H9 (cell line): Measurements from ENCODE around the gene GPBAR1. TPM values are rescaled to one million over a fixed set of nuclear protein-coding genes. Genes with fewer than 3 reads are reported as not detected.
A peak's percentile ranks its signal among the peaks of the same experiment; 100 is the strongest.

ENCODE experiments used
- DNase-seq: peaks from one replicate; pipeline ENCODE4 v3.0.0-alpha.2; 2017
- H2AFZ ChIP-seq: one replicate; pipeline ENCODE4 v1.6.1; 2013; ENCODE audit warnings: mild to moderate bottlenecking, low read length, control low read depth, moderate library complexity
- H2AK5ac ChIP-seq: 2 replicates; pipeline ENCODE4 v1.6.1; 2013; ENCODE audit warnings: low read length, control low read depth, mixed read lengths; ENCODE audit not compliant: insufficient read length
- H2BK120ac ChIP-seq: one replicate; pipeline ENCODE4 v1.6.1; 2013; ENCODE audit warnings: low read depth, mild to moderate bottlenecking, low read length, control low read depth, inconsistent platforms; ENCODE audit not compliant: poor library complexity, severe bottlenecking
- H2BK12ac ChIP-seq: 2 replicates; pipeline ENCODE4 v1.6.1; 2013; ENCODE audit warnings: low read length, control low read depth, mixed read lengths, low read depth; ENCODE audit not compliant: insufficient read length
- H2BK15ac ChIP-seq: 2 replicates; pipeline ENCODE4 v1.6.1; 2013; ENCODE audit warnings: low read depth, low read length, control low read depth
- H2BK20ac ChIP-seq: one replicate; pipeline ENCODE4 v1.6.1; 2013; ENCODE audit warnings: low read depth, mild to moderate bottlenecking, low read length, control low read depth, inconsistent platforms; ENCODE audit not compliant: poor library complexity, severe bottlenecking
- H2BK5ac ChIP-seq: 2 replicates; pipeline ENCODE4 v1.6.1; 2013; ENCODE audit warnings: low read length, control low read depth, mixed read lengths; ENCODE audit not compliant: insufficient read length
- H3K14ac ChIP-seq: 2 replicates; pipeline ENCODE4 v1.6.1; 2013; ENCODE audit warnings: low read length, control low read depth; ENCODE audit not compliant: insufficient read depth
- H3K18ac ChIP-seq: 2 replicates; pipeline ENCODE4 v1.6.1; 2013; ENCODE audit warnings: low read depth, mild to moderate bottlenecking, mixed read lengths, low read length, control low read depth; ENCODE audit not compliant: insufficient read length
- H3K23ac ChIP-seq: 2 replicates; pipeline ENCODE4 v1.6.1; 2013; ENCODE audit warnings: low read length, control low read depth, mixed read lengths, low read depth; ENCODE audit not compliant: insufficient read length
- H3K23me2 ChIP-seq: 2 replicates; pipeline ENCODE4 v1.6.1; 2013; ENCODE audit warnings: low read depth, mild to moderate bottlenecking, mixed read lengths, low read length, control low read depth; ENCODE audit not compliant: insufficient read length, poor library complexity, severe bottlenecking
- H3K27ac ChIP-seq: 2 replicates; pipeline ENCODE4 v1.5.1; 2013; ENCODE audit warnings: low read length, control low read depth, mixed read lengths, low read depth; ENCODE audit not compliant: insufficient read length
- H3K27me3 ChIP-seq: 2 replicates; pipeline ENCODE4 v1.6.1; 2013; ENCODE audit warnings: low read length, control low read depth, inconsistent platforms; ENCODE audit not compliant: insufficient read depth
- H3K4ac ChIP-seq: 2 replicates; pipeline ENCODE4 v1.6.1; 2013; ENCODE audit warnings: low read depth, mild to moderate bottlenecking, control low read depth, inconsistent platforms, low read length, moderate library complexity
- H3K4me1 ChIP-seq: 2 replicates; pipeline ENCODE4 v1.6.1; 2013; ENCODE audit warnings: low read length, control low read depth, inconsistent platforms; ENCODE audit not compliant: insufficient read depth
- H3K4me2 ChIP-seq: 2 replicates; pipeline ENCODE4 v1.6.1; 2013; ENCODE audit warnings: low read length, control low read depth, mixed read lengths; ENCODE audit not compliant: insufficient read length, insufficient read depth
- H3K56ac ChIP-seq: 2 replicates; pipeline ENCODE4 v1.6.1; 2013; ENCODE audit warnings: low read depth, mild to moderate bottlenecking, mixed read lengths, low read length, control low read depth; ENCODE audit not compliant: insufficient read length
- H3K79me1 ChIP-seq: 2 replicates; pipeline ENCODE4 v1.6.1; 2013; ENCODE audit warnings: low read depth, mild to moderate bottlenecking, moderate library complexity, low read length, control low read depth, inconsistent platforms; ENCODE audit not compliant: insufficient read depth, poor library complexity, severe bottlenecking
- H3K79me2 ChIP-seq: 2 replicates; pipeline ENCODE4 v1.6.1; 2013; ENCODE audit warnings: low read length, control low read depth, inconsistent platforms; ENCODE audit not compliant: insufficient read depth
- H3K9ac ChIP-seq: 2 replicates; pipeline ENCODE4 v1.6.1; 2013; ENCODE audit warnings: low read length, control low read depth, mixed read lengths; ENCODE audit not compliant: insufficient read length; ENCODE audit errors: extremely low read depth
- H3K9me3 ChIP-seq: one replicate; pipeline ENCODE4 v1.6.1; 2013; ENCODE audit warnings: low read depth, low read length, inconsistent platforms; ENCODE audit not compliant: control insufficient read depth
- H3T11ph ChIP-seq: one replicate; pipeline ENCODE4 v1.6.1; 2013; ENCODE audit warnings: mild to moderate bottlenecking, low read length, control low read depth, inconsistent platforms
- H4K20me1 ChIP-seq: one replicate; pipeline ENCODE4 v1.6.1; 2013; ENCODE audit not compliant: control insufficient read depth, insufficient read length, insufficient read depth
- H4K5ac ChIP-seq: 2 replicates; pipeline ENCODE4 v1.6.1; 2013; ENCODE audit warnings: low read depth, mild to moderate bottlenecking, mixed read lengths, low read length, control low read depth; ENCODE audit not compliant: insufficient read length
- H4K8ac ChIP-seq: replicated peaks from 2 replicates; pipeline ENCODE4 v1.6.1; 2013; ENCODE audit warnings: low read length, control low read depth, mixed read lengths, low read depth; ENCODE audit not compliant: insufficient read length
- H4K91ac ChIP-seq: 2 replicates; pipeline ENCODE4 v1.6.1; 2013; ENCODE audit warnings: low read depth, mild to moderate bottlenecking, moderate library complexity, mixed read lengths, low read length, control low read depth; ENCODE audit not compliant: insufficient read length
- H3K27ac Mint-ChIP-seq, 3 experiments: 2 replicates in 2 of 3; 3 replicates in 1 of 3; pipeline ENCODE4 v1.8.0; 2020 to 2021; ENCODE audit warnings: mixed read lengths in 3 of 3, mild to moderate bottlenecking in 1 of 3, moderate library complexity in 1 of 3
- H3K27me3 Mint-ChIP-seq: 2 replicates; pipeline ENCODE4 v1.8.0; 2021; ENCODE audit warnings: low read depth, mild to moderate bottlenecking, moderate library complexity, mixed read lengths
- H3K36me3 Mint-ChIP-seq, 3 experiments: 2 replicates in 2 of 3; 3 replicates in 1 of 3; pipeline ENCODE4 v1.8.0; 2020 to 2021; ENCODE audit warnings: low read depth in 3 of 3, mixed read lengths in 3 of 3; ENCODE audit not compliant: insufficient read depth in 1 of 3
- H3K4me1 Mint-ChIP-seq, 2 experiments: 2 replicates each; pipeline ENCODE4 v1.8.0; 2020; ENCODE audit warnings: mixed read lengths in 2 of 2
- H3K4me3 Mint-ChIP-seq, 2 experiments: 2 replicates in 1 of 2; 3 replicates in 1 of 2; pipeline ENCODE4 v1.8.0; 2020 to 2021; ENCODE audit warnings: mild to moderate bottlenecking in 2 of 2, mixed read lengths in 2 of 2, moderate library complexity in 1 of 2
- H3K9me3 Mint-ChIP-seq, 2 experiments: 2 replicates in 1 of 2; 3 replicates in 1 of 2; pipeline ENCODE4 v1.8.0; 2020; ENCODE audit warnings: mild to moderate bottlenecking in 2 of 2, mixed read lengths in 2 of 2, moderate library complexity in 1 of 2
- CTCF ChIP-seq: fragments of 200-600 bp; sonication (generic); conservative IDR thresholded peaks from 3 replicates; pipeline ENCODE4 v1.8.0; 2021; ENCODE audit warnings: antibody characterized with exemption, mild to moderate bottlenecking
- WGBS: extraction: QIAGEN DNeasy Blood & Tissue Kit; methylation state at CpG from one replicate; pipeline ENCODE4 v1.1.7; 2013; ENCODE audit warnings: missing lambda C conversion rate, low lambda C conversion rate, mixed read lengths; ENCODE audit not compliant: insufficient read length; ENCODE audit errors: extremely low coverage; 5-methylcytosine and 5-hydroxymethylcytosine counted together
- total RNA-seq: library from RNA; stranded (reverse); gene quantifications from 2 replicates; pipeline ENCODE4 v1.2.1, GENCODE V29; 2021

GPBAR1 gene
- total RNA-seq, 1 experiment from 2014 or later: 0.44 TPM

GRCh38 chr2:218280260-218280870, 19.6 kb downstream of the GPBAR1 start:
- H2AK5ac ChIP-seq: no peak overlapping the region
- H3K4me3 Mint-ChIP-seq: no peak overlapping the region

More at GRCh38 chr2:218280260-218280870, 19.6 kb downstream of the GPBAR1 start:
- Histone ChIP-seq H2BK12ac (no peak overlapping the region), H3K4me2 (no peak overlapping the region), H2AFZ (no peak overlapping the region), H3K9me3 (no peaks in the 10 kb centered on the region), H4K8ac (no peak overlapping the region), H3K56ac (no peak overlapping the region), H3K79me2 (no peaks in the 10 kb centered on the region), H2BK120ac (no peak overlapping the region), H4K5ac (no peak overlapping the region), H3K9ac (no peak overlapping the region), H3T11ph (no peak overlapping the region), H3K27me3 (no peaks in the 10 kb centered on the region), H3K27ac (no peak overlapping the region), H3K23me2 (no peaks in the 10 kb centered on the region), H3K14ac (no peak overlapping the region), H4K20me1 (no peaks in the 10 kb centered on the region), H2BK5ac (no peak overlapping the region), H3K23ac (no peak overlapping the region), H4K91ac (no peak overlapping the region), H2BK20ac (no peak overlapping the region), H3K4me1 (no peaks in the 10 kb centered on the region), H3K79me1 (no peaks in the 10 kb centered on the region), H3K18ac (no peak overlapping the region), H3K4ac (no peak overlapping the region), H2BK15ac (no peak overlapping the region)
- no peaks in the 10 kb centered on the region; a peak in 1 of 5 replicates for H3K9me3 Mint-ChIP-seq
- H3K27me3 Mint-ChIP-seq: no peaks in the 10 kb centered on the region
- H3K4me1 Mint-ChIP-seq: peaks cover 0 to 3% of the 10 kb centered on the region in 2 experiments; a peak in 1 of 4 replicates
- no peak for TF ChIP-seq CTCF
- peaks cover 2 to 31% (median 25%) of the 10 kb centered on the region in 3 experiments for H3K36me3 Mint-ChIP-seq
- DNase-seq: no peak
- WGBS: no CpG with 5 or more reads among the region's 14 CpGs
- peak overlapping the region in 1 of 3 experiments; percentile 64; a peak in 1 of 7 replicates for H3K27ac Mint-ChIP-seq
